ENCODE results near the gene GPR132. TPM values are rescaled to one million over a fixed set of nuclear protein-coding genes. Genes with fewer than 3 reads are reported as not detected.

GPR132 gene
- total and polyA plus RNA-seq, 2 donors (not counting 1 experiment from before 2014, with no cell fraction given), result 38.6 to 54.5 TPM

GRCh38 chr14:105100910-105101309, 35.7 kb upstream of the GPR132 start:
- H3K4me1 ChIP-seq (ENCODE audit: control insufficient read depth in 2 of 2, insufficient read depth in 2 of 2, low read length in 2 of 2), result no peaks in the 10 kb centered on the region
- Mint-ChIP-seq H3K9me3 (ENCODE audit: insufficient read depth) (no peaks in the 10 kb centered on the region), H3K4me3 (no peak overlapping the region), H3K4me1 (peaks cover 4% of the 10 kb centered on the region), H3K27ac (no peak overlapping the region), H3K27me3 (peaks cover 47% of the 10 kb centered on the region)
- H3K79me2 ChIP-seq (ENCODE audit: control insufficient read depth, insufficient read depth, low read length), result no peaks in the 10 kb centered on the region
- H3K4me3 ChIP-seq (ENCODE audit: control extremely low read depth in 1 of 5, extremely low read depth in 1 of 5, insufficient read depth in 1 of 5, low read depth in 2 of 5, low read length in 4 of 5), result no peak overlapping the region
- DNase-seq, result no peak
- no peak overlapping the region for H3K27ac ChIP-seq (ENCODE audit: low read length in 2 of 2)
- H3K36me3 ChIP-seq (replicated peaks in 1 of 2; ENCODE audit: control extremely low read depth in 1 of 2, control insufficient read depth in 1 of 2, extremely low read depth in 1 of 2, insufficient read depth in 2 of 2, low read length in 1 of 2), result no peaks in the 10 kb centered on the region
- peaks cover 1 to 13% (median 5%) of the 10 kb centered on the region in 3 donors for H3K9me3 ChIP-seq (ENCODE audit: control extremely low read depth in 1 of 3, control insufficient read depth in 2 of 3, insufficient read depth in 1 of 3, low read length in 2 of 3)
- ChIA-PET CTCF (no interaction called here), POLR2A (no interaction called here)
- TF ChIP-seq CTCF (IDR thresholded peaks at IDR 0.05) (no peak), EZH2 (IDR thresholded peaks at IDR 0.05; ENCODE audit: borderline replicate concordance, insufficient read depth, low read depth, low read length, poor library complexity, severe bottlenecking) (no peak)
- H3K9ac ChIP-seq (ENCODE audit: low read length), result no peak overlapping the region
- H3K27me3 ChIP-seq (replicated peaks in 1 of 4; ENCODE audit: control extremely low read depth in 1 of 4, control insufficient read depth in 3 of 4, insufficient read depth in 4 of 4, low read length in 3 of 4), result peaks cover 0 to 19% (median 8%) of the 10 kb centered on the region in 4 experiments
- no peak for ATAC-seq (ENCODE audit: low read depth)
- no peak overlapping the region for H3K4me2 ChIP-seq (replicated peaks; ENCODE audit: low read depth, low read length, poor library complexity, severe bottlenecking)
- no peaks in the 10 kb centered on the region for H4K20me1 ChIP-seq (ENCODE audit: control insufficient read depth, insufficient read depth, low read length, poor library complexity, severe bottlenecking)
- intact Hi-C loops (cut with micrococcal nuclease), result no loop called here
- 43% methylated on average over 1 of the region's 4 CpGs for WGBS (ENCODE audit: insufficient coverage)
- no peak overlapping the region for H2AFZ ChIP-seq (ENCODE audit: insufficient read depth, low read depth, low read length, poor library complexity, severe bottlenecking)

- peaks cover 40% of the 10 kb centered on the region for H3K27me3 Mint-ChIP-seq
- peaks cover 2% of the 10 kb centered on the region for H3K4me1 Mint-ChIP-seq
- Histone ChIP-seq H3K27me3 (replicated peaks in 1 of 4; ENCODE audit: control extremely low read depth in 1 of 4, control insufficient read depth in 3 of 4, insufficient read depth in 4 of 4, low read length in 3 of 4) (peaks cover 0 to 19% (median 8%) of the 10 kb centered on the region in 4 experiments), H3K4me3 (ENCODE audit: control extremely low read depth in 1 of 5, extremely low read depth in 1 of 5, insufficient read depth in 1 of 5, low read depth in 2 of 5, low read length in 4 of 5) (no peak overlapping the region), H4K20me1 (ENCODE audit: control insufficient read depth, insufficient read depth, low read length, poor library complexity, severe bottlenecking) (no peaks in the 10 kb centered on the region), H3K27ac (ENCODE audit: low read length in 2 of 2) (no peak overlapping the region), H3K4me1 (ENCODE audit: control insufficient read depth in 2 of 2, insufficient read depth in 2 of 2, low read length in 2 of 2) (no peaks in the 10 kb centered on the region), H3K9me3 (ENCODE audit: control extremely low read depth in 1 of 3, control insufficient read depth in 2 of 3, insufficient read depth in 1 of 3, low read length in 2 of 3) (peaks cover 1 to 13% (median 5%) of the 10 kb centered on the region in 3 donors), H3K36me3 (replicated peaks in 1 of 2; ENCODE audit: control extremely low read depth in 1 of 2, control insufficient read depth in 1 of 2, extremely low read depth in 1 of 2, insufficient read depth in 2 of 2, low read length in 1 of 2) (no peaks in the 10 kb centered on the region), H3K4me2 (replicated peaks; ENCODE audit: low read depth, low read length, poor library complexity, severe bottlenecking) (no peak overlapping the region), H3K79me2 (ENCODE audit: control insufficient read depth, insufficient read depth, low read length) (no peaks in the 10 kb centered on the region), H2AFZ (ENCODE audit: insufficient read depth, low read depth, low read length, poor library complexity, severe bottlenecking) (no peak overlapping the region), H3K9ac (ENCODE audit: low read length) (no peak overlapping the region)
- H3K27ac Mint-ChIP-seq, result no peak overlapping the region
- TF ChIP-seq EZH2 (IDR thresholded peaks at IDR 0.05; ENCODE audit: borderline replicate concordance, insufficient read depth, low read depth, low read length, poor library complexity, severe bottlenecking), result no peak
- TF ChIP-seq CTCF (IDR thresholded peaks at IDR 0.05), result no peak
- ATAC-seq (ENCODE audit: low read depth), result no peak
- DNase-seq, result no peak
- intact Hi-C loops (cut with micrococcal nuclease), result no loop called here
- no peak overlapping the region for H3K4me3 Mint-ChIP-seq
- CTCF ChIA-PET, result no interaction called here
- no peaks in the 10 kb centered on the region for H3K9me3 Mint-ChIP-seq (ENCODE audit: insufficient read depth)
- POLR2A ChIA-PET, result no interaction called here
- 100% methylated on average over 2 of the region's 6 CpGs for WGBS (ENCODE audit: insufficient coverage)
These were observed 34.5 kb upstream of the GPR132 start for GRCh38 chr14:105099778-105100177.
